ENCODE measurements around the gene EPB41L4B.
"Not testable (repeated sequence)": the region's sequence is repeated elsewhere in the genome, so short reads cannot be mapped to it uniquely, and the experiment has no call there.

EPB41L4B gene

GRCh38 chr9:109242014-109242413 is 78.8 kb downstream of the EPB41L4B start:
- no peak for DNase-seq

GRCh38 chr9:109241207-109241606 is 79.7 kb downstream of the EPB41L4B start:
- DNase-seq, result no peak

- DNase-seq, result no peak
Measured at GRCh38 chr9:109239240-109239639, 81.6 kb downstream of the EPB41L4B start.

- DNase-seq, result no peak
Measured at GRCh38 chr9:109238655-109239054, 82.2 kb downstream of the EPB41L4B start.

GRCh38 chr9:109238125-109238524 is 82.7 kb downstream of the EPB41L4B start:
- no peak for DNase-seq

- DNase-seq, result no peak
Measured at GRCh38 chr9:109232449-109233237, 88.2 kb downstream of the EPB41L4B start.

GRCh38 chr9:109231593-109231992 is 89.3 kb downstream of the EPB41L4B start:
- DNase-seq, result no peak

- DNase-seq, result no peak
Measured at GRCh38 chr9:109230277-109230676, 90.6 kb downstream of the EPB41L4B start.

GRCh38 chr9:109229682-109230081 is 91.2 kb downstream of the EPB41L4B start:
- DNase-seq, result no peak

GRCh38 chr9:109228093-109228642 is 92.7 kb downstream of the EPB41L4B start:
- DNase-seq, result no peak

- DNase-seq, result no peak
Measured at GRCh38 chr9:109225629-109226028, 95.2 kb downstream of the EPB41L4B start.

GRCh38 chr9:109224751-109225150 is 96.1 kb downstream of the EPB41L4B start:
- DNase-seq, result no peak

- not testable (repeated sequence) for DNase-seq
Measured at GRCh38 chr9:109218242-109218641, 102.6 kb downstream of the EPB41L4B start.

- no peak for DNase-seq
Measured at GRCh38 chr9:109214414-109214813, 106.4 kb downstream of the EPB41L4B start.

- DNase-seq, result no peak
Measured at GRCh38 chr9:109213285-109214121, 107.4 kb downstream of the EPB41L4B start.

- no peak for DNase-seq
Measured at GRCh38 chr9:109212768-109213167, 108.1 kb downstream of the EPB41L4B start.

GRCh38 chr9:109206670-109207069 is 114.2 kb downstream of the EPB41L4B start:
- DNase-seq, result no peak

- no peak for DNase-seq
Measured at GRCh38 chr9:109205526-109205925, 115.3 kb downstream of the EPB41L4B start.

- no peak for DNase-seq
Measured at GRCh38 chr9:109203761-109204360, 117.0 kb downstream of the EPB41L4B start.

GRCh38 chr9:109199676-109200075 is 121.2 kb downstream of the EPB41L4B start:
- DNase-seq, result no peak

GRCh38 chr9:109198736-109199382 is 122.0 kb downstream of the EPB41L4B start:
- no peak for DNase-seq

- no peak for DNase-seq
Measured at GRCh38 chr9:109193974-109194556, 126.8 kb downstream of the EPB41L4B start.

All from NCI-H146 (cell line).